ENCODE measurements around the gene NUP210.
"Not testable (repeated sequence)": the region's sequence is repeated elsewhere in the genome, so short reads cannot be mapped to it uniquely, and the experiment has no call there.

The NUP210 gene

DNA sequence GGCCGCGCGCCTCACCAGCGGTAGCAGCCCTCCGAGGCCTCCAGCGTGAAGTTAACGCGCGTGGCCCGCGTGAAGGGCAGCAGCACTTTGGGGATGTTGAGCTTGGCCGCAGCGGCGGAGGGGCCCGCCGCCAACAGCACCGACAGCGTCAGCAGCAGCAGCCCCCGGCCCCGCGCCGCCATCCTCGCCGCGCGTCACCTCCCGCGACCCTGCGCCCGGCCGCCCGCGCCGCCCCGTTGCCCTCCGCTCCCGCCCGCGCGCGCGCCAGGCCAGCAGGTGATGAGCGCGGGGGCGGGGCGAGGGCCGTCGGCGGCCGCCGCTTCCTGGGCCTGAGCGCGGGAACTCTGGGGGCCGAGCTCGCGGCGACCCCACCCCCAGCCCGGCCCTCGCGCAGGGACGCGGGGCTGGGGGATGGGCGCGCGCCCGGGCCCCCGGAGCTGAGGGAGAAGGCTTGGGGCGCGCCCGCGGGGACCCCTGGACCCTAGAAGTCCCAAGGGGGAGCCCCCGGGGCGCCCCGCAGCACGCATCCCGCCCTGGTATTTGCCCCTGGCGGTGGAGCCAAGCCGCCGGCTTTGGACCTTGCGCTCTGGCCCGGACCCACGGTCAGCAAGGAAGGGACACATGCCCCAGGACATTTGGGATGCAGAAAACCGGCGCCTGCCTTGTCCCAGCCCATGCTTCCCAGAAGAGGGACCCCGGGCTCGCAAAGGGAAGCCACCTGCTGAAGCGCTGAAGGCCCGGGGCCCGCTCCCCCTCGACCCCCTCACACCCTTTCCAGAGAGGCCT lies at the start of gene NUP210:
TSS of gene NUP210 (minus strand) at position 278 of the 786 bp plus-strand sequence. CDS start at position 182, 96 bp downstream.
- peak in 5 of 14 donors; percentile 20 to 58 (median 47) for DNase-seq

DNA sequence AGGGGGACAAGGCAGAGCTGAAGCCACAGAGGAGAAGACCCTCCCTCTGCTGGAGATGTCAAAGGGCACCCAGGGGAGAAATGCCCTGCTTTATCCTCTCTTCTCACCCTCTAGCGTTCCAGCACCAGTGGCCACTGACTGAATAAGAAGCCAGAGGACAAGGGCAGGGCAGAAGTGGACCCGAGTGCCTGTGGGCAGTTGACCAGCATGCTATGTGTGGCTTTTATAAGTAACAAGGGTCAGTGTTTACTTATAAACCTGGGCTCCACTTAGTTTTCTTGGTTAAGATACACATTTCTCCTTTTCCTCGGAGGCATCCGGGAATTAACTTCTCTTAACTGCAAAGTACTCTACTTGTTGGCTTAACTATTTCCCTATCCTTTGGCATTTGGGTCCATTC lies 46.7 kb upstream of the NUP210 start:
- DNase-seq = no peak

DNA sequence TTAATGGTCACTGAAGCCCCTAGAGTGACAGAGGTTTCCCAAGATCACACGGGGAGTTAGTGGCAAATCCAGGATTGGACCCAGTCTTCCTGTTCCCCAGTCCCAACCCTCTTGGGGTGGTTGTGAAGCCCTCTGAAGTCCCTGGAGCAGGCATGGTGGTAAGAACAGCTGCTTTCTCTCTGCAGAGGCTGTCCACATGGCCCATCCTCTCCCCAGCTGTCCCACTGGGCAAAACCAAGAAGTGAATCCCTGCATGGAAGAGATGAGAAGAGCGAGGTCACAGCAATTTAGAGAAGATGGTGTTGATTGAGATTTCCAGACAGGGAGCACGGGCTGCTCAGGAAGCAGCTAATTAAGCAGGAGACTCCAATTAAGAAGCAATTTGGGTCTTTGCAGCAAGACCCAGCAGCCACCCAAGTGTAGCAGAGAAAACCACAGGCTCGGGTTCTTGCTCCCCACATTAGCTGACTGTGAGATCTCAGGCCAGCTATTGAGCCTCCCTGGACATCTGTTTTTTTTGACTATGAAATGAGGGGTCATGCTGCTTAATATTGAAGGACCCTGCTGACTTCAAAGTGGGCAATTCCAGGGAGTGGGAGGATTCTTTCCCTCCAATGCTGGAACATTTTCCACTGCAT lies 45.2 kb upstream of the NUP210 start:
- DNase-seq = no peak

DNA sequence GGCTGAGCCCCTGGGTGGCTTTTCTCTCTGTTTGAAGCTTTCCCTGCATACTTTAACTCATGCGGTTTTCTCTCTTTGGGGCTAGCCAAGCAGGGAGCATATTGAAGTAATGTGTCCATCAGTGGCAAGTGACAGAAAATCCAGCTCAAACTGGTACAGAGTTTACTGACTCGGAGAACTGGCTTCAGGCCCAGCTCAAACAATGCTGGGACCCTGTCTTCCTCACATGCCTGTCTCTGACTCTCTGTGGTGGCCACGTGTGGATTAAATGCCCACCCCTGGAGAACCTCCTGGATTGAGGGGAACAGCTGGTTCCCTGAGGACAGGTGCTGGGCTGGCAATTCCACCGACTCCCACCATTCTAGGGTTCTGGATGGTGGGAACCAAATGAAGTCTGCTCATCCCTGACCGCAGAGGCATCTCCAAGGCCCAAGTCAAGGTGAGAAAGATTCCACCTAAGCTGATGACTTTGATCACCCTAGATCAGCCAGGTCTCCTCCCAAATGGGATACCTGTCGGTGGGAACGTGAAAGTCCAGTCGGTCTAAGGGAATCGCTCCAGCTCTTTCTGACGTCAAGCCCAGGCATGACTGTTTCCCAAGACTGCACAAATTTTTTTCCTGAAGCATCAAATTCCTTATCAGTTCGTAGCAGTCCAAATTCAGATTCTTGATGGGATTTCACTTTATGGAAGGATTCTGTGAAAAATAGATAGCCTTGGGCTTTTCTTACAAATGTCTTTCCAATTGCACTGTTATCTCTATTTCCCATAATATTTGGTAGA lies 43.7 kb upstream of the NUP210 start:
- peak in 5 of 14 donors; percentile 13 to 29 (median 21) for DNase-seq

DNA sequence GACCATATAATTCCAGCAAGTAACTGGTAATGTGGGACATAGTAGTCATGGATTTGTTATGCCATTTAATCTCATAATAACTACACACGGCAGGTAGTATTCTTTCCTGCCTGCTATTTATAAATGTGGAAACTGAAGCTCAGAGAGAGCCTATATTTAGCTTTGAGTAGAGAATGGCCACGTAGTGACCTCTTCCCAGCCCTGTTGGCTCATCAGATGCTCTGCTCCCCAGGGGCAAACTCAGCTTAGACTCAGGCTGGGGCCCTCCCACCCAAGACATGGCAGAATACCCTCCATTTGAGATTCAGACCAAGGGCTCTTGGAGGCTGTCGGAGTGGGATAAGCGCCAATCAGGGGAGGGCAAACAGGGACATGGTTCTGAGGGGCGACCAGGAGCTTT lies 42.7 kb upstream of the NUP210 start:
- DNase-seq = no peak

DNA sequence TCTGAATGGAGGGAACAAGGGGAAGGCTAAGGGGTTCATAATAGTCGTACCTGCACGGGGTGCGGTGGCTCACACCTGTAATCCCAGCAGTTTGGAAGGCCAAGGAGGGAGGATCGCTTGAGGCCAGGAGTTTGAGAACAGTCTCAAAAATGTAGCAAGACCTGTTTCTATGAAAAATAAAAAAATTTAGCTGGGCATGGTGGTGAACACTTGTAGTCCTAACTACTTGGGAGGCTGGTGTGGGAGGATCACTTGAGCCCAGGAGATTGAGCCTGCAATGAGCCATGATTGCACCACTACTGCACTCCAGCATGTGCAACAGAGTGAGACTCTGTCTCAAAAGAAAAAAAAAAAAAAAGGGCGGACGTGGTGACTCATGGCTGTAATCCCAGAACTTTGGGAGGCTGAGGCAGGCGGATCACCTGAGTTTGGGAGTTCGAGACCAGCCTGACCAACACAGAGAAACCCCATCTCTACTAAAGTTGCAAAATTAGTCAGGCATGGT lies 42.1 kb upstream of the NUP210 start:
- DNase-seq = no peak

DNA sequence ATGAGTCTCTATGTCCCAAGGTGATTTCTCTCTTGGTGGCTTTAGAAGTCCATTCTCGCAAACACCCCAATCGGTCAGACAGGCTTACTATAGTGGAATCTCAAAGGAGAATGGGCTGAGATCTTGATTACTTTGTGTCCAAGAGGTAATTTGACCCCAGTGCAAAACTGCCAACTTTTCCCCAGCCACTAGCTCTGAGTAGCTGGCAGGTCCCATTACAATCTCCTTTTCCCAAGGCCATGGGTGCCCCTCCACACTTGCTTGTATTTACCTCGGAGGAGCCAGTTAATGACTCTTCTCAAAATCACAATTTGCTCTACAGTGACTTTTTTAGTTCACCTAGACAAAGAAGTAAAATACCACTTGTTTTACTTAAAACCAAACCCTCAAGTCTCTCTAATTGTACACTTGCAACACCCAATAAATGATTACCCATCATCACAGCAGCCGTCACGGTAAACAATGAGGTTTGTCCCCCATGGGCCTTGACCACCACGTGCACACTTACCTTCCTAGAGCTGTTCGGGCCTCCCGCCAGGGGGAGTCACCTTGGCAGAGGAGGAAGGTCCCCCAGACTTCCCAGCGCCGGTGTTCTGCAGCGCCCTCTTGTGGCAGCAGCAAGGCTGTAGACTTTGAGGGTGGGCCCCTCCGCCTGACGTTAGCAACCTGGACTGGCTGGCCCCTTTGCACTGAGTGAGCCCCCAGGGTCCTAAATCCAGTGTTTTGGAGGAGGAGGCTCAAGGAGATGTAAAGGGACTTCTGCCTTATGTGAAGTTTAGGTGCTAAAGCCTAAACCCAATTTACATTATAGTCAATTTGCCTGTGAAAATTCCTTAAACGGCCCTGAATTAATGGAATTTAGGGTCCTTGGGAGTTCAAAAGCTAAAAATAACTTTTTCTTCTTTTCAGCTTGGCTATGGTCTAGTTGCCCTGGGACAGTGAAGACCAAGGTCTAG lies 41.3 kb upstream of the NUP210 start:
- peak in 1 of 14 donors; percentile 12 for DNase-seq

DNA sequence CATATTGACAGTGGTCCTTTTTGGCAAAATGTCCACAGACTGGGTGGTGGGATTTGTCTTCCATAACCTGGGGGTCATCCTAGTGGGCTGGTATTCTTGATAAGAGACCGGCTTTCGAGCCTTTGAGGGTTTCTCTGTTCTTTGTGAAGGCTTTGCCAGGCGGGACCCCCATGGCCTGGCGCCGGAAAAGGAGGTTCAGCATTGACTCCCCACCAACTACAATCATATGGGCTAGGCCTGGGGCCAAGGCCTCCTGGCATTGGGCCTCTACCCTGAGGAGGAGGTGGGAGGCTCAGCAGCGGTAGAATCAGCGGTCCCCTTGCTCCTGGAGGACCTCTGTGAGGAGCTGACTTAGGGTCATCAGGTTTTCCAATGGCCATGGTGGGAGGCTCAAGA lies 40.2 kb upstream of the NUP210 start:
- no peak for DNase-seq

DNA sequence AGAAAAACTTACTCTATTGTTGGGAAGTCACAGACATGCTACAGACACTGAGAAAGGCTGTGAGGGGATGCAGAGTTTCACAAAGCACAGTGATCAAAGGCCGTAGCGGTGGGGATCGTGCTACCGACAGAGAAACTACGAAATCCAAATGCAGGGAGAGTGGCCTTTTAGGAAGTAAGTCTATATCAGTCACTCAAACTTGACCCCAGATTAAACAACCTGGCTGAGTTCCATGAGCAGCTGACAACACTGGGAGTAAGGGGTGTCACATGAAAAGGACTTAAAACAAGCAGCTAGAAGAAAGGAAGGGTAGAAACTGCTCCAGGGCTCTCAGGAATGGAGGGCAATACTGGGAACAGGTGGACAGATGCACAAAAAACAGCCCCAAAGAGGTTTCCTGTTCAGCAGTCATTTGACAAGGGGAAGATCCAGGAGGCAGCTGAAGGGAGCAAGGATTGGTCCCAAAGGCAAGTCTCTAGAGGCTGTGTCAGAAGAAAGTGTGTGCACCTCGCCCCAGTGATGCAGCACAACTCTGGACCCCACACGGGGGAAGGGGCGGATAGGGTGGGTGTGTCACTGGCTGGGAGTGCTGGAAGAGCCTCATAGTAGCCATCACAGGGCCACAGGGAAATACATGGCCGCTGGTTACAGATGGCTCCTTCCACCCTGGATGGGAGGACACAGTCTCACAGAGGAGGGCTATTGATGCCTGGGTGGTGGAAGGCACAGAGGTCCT lies 39.7 kb upstream of the NUP210 start:
- no peak for DNase-seq

DNA sequence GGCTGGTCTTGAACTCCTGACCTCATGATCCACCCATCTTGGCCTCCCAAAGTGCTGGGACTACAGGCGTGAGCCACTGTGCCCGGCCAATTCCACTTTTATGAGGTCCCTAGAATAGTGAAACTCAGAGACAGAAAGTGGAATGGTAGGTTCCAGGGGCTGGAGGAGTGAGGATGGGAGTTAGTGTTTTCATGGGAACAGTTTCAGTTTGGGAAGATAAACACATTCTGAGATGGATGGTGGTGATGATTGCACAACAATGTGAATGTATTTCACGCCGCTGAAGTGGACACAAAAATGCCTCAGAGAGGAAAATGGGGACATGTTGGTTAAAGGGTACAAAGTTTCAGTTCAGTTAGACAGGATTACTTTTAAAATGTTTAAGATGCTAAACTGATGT lies 37.5 kb upstream of the NUP210 start:
- DNase-seq = no peak

DNA sequence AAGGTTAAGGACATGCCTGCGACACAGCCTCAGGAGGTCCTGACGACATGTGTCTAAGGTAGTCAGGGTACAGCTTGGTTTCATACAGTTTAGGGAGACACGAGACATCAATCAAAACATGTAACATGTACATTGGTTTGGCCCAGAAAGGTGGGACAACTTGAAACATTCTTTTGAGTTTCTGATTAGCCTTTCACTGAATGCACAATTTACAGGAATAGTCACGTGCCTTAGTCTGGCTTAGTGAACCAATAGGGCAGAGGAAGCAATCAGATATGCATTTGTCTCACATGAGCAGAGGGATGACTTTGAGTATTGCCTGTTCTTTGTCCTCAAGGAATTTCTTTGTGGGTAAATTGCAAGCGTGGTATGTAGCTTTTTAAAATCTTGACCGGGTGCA lies 35.5 kb upstream of the NUP210 start:
- no peak for DNase-seq

DNA sequence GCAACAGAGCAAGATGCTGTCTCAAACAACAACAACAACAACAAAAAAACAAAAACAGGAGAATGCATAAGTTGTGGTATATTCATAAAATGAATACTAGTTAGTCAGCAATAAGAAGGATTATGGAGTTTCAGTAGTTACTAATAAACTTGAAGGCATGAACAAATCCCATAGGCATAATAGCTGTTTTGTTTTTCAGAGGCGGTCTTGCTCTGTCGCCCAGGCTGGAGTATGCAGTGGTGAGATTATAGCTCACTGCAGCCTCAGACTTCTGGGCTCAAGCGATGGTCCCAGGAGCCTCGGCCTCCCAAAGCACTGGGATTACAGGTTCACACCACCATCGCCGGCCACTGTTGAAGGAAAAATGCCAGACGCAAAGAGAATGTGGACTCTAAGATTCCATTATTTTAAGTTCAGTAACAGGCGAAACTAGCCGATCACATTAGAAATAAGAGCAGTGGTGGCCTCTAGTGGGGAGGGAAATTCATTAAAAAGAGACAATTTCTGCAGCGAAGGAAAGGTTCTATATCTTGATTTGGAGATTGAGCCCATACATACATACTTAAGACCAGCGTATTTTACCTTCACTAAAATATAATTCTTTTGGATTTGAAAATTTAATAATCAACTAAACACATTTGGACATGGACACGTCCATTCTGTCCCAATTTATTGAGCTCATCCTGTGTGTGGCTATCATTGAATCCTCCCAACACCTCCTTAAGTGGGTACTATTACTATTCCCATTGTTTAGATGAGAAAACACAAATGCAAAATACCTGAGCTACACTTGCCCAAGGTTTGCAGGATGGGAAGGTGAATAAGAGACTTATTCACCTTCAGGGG lies 32.6 kb upstream of the NUP210 start:
- DNase-seq = peak in 11 of 14 donors; percentile 18 to 65 (median 33)

DNA sequence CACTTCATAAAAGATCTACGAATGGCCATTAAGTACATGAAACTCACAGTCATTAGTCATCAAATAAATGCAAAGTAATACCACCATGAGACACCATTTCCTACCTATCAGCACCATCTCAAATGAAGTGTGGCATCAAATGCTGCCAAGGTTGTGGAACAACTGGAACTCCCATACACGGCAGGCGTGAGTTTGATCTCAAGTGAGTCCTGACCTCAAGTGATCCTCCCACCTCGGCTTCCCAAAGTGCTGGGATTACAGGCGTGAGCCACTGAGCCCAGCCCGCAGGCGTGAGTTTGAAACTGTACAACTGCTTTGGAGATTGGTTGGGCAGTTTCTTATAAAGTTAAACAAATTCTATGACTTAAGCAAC lies 31.2 kb upstream of the NUP210 start:
- no peak for DNase-seq

DNA sequence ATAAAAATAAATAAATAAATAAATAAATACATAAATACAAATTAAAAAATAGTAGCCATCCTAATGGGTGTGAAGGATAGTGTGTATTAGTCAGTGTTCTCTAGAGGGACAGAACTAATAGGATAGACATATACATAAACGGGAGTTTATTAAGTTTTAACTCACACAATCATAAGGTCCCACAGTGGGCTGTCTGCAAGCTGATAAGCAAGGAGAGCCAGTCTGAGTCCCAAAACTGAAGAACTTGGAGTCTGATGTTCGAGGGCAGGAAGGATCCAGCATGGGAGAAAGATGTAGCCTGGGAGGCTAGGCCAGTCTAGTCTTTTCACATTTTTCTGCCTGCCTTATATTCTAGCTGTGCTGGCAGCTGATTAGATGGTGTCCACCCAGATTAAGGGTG lies 22.8 kb upstream of the NUP210 start:
- DNase-seq = not testable (repeated sequence)

DNA sequence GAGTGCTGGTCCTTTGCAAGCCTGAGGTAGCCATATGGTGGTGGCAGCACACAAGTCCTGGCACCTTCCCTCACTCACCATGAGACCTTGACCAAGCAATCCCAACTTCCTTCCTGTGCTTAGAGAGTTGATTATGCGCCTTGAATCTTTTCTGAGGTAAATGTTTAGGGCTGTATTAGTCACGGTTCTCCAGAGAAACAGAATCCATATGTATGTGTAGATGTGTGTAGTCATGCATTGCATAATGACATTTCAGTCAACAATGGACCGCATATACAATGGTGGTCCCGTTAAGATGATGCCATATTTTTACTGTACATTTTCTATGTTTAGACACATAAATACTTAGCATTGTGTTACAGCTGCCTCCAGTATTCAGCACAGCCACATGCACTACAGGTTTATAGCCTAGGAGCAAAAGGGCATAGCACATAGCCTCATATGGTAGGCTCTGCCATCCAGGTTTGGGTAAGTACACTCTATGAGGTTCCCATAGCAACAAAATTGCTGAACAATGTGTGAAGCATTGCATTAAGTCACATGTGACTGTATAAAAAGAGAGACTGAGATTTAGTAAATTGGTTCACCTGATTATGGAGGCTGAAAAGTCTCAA lies 20.2 kb upstream of the NUP210 start:
- no peak for DNase-seq

DNA sequence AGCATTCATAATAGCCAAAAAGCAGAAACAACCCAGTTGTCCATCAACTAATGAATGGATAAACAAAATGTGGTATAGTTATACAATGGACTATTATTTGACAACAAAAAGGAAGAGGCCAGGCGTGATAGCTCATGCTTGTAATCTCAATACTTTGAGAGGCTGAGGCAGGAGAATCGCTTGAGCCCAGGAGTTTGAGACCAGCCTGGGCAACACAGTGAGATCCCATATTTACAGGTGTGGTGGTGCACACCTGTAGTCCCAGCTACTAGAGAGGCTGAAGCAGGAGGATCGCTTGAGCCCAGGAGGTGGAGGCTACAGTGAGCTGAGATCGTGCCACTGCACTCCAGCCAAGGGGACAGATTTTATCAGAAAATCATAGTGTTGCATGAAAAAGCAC lies 16.1 kb upstream of the NUP210 start:
- not testable (repeated sequence) for DNase-seq

DNA sequence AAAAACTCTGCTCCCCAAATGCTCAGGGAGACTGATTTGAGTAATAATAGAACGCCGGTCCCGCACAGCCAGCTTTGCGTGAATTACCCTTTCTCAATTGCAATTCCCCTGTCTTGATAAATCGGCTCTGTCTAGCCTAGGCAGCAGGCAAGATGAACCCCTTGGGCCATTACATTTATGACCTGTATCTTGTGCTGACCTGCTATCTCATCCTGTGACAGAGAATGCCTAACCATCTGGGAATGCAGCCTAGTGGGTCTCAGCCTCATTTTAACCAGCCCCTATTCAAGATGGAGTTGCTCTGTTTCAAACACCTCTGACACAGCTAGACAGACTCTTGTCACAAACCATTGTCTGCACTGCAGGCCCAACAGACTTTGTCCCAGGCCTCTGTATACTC lies 13.8 kb upstream of the NUP210 start:
- no peak for DNase-seq

DNA sequence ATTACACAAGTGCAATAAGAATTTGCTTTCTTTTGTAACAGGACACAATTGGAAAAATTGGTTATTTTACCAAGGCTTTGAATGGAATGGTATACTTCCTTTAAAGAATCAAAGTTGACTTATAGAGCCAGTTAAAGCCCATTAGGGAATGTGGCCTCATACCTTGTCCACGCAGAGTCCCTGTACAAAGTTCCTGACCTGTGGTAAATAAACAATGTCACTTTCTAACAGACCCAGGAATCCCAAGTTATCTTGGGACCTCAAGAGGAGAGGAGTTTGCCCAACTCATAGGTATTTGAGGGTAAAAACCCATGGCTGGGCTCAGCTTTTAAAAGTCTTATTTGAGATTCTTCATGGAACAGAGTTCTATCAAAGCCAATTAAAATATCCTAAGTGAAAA lies 12.0 kb upstream of the NUP210 start:
- no peak for DNase-seq

DNA sequence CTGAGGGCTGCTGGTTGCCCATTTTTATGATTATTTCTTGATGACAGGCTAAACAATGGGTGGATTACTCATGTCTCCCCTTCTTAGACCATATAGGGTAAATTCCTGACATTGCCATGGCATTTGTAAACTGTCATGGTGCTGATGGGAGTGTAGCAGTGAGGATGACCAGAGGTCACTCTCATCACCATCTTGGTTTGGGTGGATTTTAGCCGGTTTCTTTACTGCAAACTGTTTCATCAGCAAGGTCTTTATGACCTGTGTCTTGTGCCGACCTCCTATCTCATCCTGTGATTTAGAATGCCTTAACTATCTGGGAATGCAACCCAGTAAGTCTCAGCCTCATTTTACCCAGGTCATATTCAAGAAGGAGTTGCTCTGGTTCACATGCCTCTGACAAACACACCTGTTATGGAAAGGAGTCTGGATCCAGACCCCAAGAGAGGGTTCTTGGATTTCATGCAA lies 10.3 kb upstream of the NUP210 start:
- not testable (repeated sequence) for DNase-seq

All from C1 segment of cervical spinal cord (tissue), 14 donors.